GM10847 (cell line): ENCODE measurements around the gene ATG2B.
A peak's percentile ranks its signal among the peaks of the same experiment; 100 is the strongest.

Experiments used
- POLR2A ChIP-seq: IDR thresholded peaks from 2 replicates; pipeline ENCODE4 v1.6.1; 2011; ENCODE audit not compliant: insufficient read length; ENCODE audit errors: extremely low read depth

ATG2B gene, protein sequence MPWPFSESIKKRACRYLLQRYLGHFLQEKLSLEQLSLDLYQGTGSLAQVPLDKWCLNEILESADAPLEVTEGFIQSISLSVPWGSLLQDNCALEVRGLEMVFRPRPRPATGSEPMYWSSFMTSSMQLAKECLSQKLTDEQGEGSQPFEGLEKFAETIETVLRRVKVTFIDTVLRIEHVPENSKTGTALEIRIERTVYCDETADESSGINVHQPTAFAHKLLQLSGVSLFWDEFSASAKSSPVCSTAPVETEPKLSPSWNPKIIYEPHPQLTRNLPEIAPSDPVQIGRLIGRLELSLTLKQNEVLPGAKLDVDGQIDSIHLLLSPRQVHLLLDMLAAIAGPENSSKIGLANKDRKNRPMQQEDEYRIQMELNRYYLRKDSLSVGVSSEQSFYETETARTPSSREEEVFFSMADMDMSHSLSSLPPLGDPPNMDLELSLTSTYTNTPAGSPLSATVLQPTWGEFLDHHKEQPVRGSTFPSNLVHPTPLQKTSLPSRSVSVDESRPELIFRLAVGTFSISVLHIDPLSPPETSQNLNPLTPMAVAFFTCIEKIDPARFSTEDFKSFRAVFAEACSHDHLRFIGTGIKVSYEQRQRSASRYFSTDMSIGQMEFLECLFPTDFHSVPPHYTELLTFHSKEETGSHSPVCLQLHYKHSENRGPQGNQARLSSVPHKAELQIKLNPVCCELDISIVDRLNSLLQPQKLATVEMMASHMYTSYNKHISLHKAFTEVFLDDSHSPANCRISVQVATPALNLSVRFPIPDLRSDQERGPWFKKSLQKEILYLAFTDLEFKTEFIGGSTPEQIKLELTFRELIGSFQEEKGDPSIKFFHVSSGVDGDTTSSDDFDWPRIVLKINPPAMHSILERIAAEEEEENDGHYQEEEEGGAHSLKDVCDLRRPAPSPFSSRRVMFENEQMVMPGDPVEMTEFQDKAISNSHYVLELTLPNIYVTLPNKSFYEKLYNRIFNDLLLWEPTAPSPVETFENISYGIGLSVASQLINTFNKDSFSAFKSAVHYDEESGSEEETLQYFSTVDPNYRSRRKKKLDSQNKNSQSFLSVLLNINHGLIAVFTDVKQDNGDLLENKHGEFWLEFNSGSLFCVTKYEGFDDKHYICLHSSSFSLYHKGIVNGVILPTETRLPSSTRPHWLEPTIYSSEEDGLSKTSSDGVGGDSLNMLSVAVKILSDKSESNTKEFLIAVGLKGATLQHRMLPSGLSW (N-terminal part only)

GRCh38 chr14:96362965-96363750, at the start of gene ATG2B, which contains the start of gene GSKIP:
Gene ATG2B, minus strand, starts transcription at chr14:96363341. Its CDS starts 365 bp downstream, at chr14:96362976.
Gene GSKIP, plus strand, starts transcription at chr14:96363526. Its CDS starts 18,722 bp downstream, at chr14:96382248.
- TF ChIP-seq POLR2A: peak; percentile 83

- TF ChIP-seq POLR2A: no peak
These were observed 47.0 kb upstream of the ATG2B start for GRCh38 chr14:96410119-96410518.

DNA sequence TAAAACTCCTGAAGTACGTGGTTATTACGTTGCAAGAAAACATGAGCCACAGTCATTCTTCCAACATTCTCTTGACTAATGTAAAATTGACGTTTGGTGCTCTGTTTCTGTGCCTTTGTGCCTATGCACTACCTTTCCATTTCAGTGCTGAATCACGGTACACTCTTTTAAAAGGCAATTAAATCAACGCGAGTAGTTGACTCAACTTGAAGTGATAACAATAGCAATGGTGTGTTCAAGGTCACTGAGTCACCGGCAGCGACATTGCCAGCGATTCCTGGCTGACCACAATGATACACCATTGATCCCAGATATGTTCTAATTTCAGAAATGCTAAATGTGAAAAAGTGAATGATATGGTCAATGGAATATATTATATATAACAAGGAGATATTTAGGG, 46.6 kb upstream of the ATG2B start:
- TF ChIP-seq POLR2A: no peak

DNA sequence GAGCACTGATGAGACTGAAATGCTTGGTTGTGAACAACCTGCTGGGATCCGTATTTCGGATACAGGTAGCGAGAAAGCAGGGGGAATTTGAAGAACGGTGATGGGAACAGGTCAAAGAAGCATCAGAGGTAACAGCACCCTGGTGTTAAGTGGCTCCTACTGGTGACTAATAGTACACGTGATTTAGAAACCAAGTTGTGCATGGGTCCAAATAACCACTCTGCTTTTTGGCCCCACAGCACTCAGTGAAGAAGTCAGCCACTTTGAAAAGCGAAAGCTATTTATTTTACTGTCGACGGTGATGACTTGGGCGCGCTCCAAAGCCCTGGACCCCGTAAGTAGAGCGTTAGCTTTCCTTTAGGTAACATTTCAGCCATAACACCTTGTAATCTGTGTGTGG, 45.5 kb upstream of the ATG2B start:
- TF ChIP-seq POLR2A: no peak

DNA sequence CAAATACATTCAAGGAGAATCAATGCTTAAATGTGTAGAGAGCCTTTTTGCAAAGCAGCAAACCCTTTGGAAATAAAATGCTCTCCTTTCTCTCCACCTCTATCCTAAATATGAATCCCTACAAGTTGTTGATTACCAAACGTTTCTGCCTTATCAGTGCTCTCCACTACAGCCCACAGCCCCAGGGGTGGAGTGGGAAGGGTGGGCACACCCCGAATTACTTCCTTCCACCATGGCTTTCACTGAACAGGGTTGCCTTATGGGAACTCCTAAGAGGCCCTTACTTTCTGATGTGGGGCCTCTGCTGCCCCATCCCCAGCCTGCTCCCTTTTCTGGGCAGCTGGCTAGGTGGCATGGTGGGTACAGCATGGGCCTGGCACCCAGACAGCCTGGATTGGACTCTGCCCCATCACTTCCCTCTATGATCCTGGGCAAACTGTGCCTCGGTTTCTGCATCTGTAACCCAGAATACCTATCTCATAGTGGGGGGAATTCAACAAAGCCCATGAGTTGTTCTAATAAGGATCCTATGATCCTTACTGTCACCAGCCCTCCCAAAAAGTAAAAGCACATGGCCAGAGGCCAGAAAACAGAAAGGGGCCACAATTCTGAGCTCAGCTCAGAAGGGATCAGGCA, 44.9 kb upstream of the ATG2B start:
- no peak for TF ChIP-seq POLR2A

- no peak for TF ChIP-seq POLR2A
These were observed 42.5 kb upstream of the ATG2B start for GRCh38 chr14:96405677-96406076.

DNA sequence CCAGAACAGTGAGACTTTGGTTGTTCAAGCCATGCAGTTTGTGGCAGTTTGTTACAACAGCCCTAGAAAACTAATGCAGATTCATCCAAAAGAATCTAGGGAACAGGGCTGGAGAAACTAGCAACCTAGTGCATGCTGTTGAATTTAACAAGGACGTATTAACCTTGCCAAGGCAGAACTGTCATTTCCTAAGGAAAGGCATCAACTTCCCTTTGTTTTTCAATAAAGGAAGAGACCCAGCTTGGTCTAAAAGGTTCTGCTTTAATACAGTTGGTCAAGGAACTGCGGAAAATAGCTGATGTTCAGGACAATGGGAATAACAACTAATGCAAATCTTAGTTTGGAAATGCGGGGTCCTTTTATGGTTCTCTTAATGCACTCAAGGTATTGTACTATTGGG, 40.3 kb upstream of the ATG2B start:
- no peak for TF ChIP-seq POLR2A

- TF ChIP-seq POLR2A: no peak
These were observed 37.4 kb upstream of the ATG2B start for GRCh38 chr14:96400495-96400894.

DNA sequence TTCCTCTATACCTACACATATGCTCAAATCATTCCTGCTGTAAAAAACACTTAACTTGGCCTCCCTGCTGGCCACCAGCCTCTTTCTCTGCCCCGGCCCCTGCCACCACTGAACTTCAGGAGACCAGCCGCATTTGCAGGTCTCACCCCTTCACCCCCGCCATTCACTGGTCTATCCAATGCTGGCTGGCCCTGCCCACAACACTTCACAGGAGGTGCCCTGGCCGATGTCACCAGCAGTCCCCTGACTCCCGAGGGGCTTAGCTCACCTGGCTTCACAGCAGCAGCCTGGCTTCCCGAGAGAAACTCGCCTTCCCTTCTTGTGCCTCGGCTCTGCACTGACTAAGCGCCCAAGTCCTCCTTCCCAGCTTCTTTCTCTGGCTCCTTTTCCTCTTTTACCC, 36.3 kb upstream of the ATG2B start:
- no peak for TF ChIP-seq POLR2A

- no peak for TF ChIP-seq POLR2A
These were observed 35.8 kb upstream of the ATG2B start for GRCh38 chr14:96398921-96399320.

DNA sequence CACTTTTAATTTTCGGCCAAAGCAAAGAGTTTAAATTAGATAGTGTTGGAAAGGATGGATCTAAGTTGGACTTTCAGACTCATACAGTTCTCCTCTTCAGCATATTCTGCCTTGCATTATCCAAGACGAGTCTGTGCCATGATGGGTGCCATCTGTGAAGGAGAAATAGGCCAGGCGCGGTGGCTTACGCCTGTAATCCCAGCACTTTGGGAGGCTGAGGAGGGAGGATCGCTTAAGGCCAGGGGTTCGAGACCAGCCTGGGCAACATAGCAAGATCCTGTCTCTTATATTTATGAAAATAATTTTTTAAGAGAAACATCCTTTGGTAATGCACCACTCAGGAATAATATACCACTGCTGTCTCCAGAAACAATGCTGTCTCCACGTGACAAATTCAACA, 35.3 kb upstream of the ATG2B start:
- TF ChIP-seq POLR2A: no peak

GRCh38 chr14:96394047-96394815, 31.1 kb upstream of the ATG2B start:
- TF ChIP-seq POLR2A: no peak

DNA sequence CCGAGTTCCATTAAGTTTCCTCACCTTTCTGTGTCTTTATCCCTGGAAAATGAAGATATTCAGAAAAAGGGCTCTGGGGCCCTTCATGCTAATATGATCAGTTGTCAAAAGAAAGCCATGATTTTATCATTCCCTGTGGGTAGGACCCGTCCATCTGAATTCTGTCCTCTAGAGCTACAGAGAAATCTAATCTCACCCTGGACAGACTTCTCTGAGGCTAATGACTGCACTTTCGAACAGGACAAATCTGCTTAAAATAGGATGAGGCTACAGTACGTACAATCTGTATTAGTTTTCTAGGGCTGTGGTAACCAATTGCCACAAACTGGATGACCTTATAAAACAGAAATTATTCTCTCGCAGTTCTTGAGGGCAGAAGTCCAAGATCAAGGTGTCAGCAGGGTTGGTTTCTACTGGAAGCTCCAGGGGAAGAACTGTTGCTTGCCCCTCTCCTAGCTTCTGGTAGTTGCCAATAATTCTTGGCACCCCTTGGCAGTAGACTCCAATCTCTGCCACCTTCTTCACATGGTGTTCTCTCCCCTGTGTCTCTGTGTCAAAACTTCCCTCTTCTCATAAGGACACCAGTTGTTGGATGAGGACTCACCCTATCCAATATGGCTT, 30.0 kb upstream of the ATG2B start:
- TF ChIP-seq POLR2A: no peak
